SJSA1 (cell line): Measurements from ENCODE around the gene CDKN2AIPNL. TPM values are rescaled to one million over a fixed set of nuclear protein-coding genes. Genes with fewer than 3 reads are reported as not detected.
"Not testable (repeated sequence)": the region's sequence is repeated elsewhere in the genome, so short reads cannot be mapped to it uniquely, and the experiment has no call there.

Experiments
- DNase-seq, 2 experiments: peaks; one replicate each; pipeline ENCODE4 v3.0.0-alpha.2; 2015 to 2020; ENCODE audit warnings: low spot score in 2 of 2, low read depth in 1 of 2
- H3K27ac ChIP-seq: fragments of 250-450 bp; sonication (Bioruptor Pico); 2 replicates; pipeline ENCODE4 v1.5.1; 2020; ENCODE audit warnings: mild to moderate bottlenecking, moderate library complexity
- H3K27me3 ChIP-seq: fragments of 250-450 bp; sonication (Bioruptor Pico); replicated peaks from 2 replicates; pipeline ENCODE4 v1.5.1; 2020; ENCODE audit warnings: mild to moderate bottlenecking, moderate library complexity
- H3K36me3 ChIP-seq: fragments of 250-450 bp; sonication (Bioruptor Pico); 2 replicates; pipeline ENCODE4 v1.5.1; 2020; ENCODE audit warnings: mild to moderate bottlenecking
- H3K4me1 ChIP-seq: fragments of 250-450 bp; sonication (Bioruptor Pico); replicated peaks from 2 replicates; pipeline ENCODE4 v1.6.1; 2021; ENCODE audit warnings: mild to moderate bottlenecking
- H3K4me3 ChIP-seq: fragments of 250-450 bp; sonication (Bioruptor Pico); 2 replicates; pipeline ENCODE4 v1.5.1; 2020; ENCODE audit warnings: mild to moderate bottlenecking
- H3K9me3 ChIP-seq: fragments of 250-450 bp; sonication (Bioruptor Pico); replicated peaks from 2 replicates; pipeline ENCODE4 v1.5.1; 2020; ENCODE audit warnings: mild to moderate bottlenecking
- total RNA-seq: library from RNA; depleted of rRNA; stranded (reverse); fragments of >200 nt; shearing (Covaris generic); gene quantifications from 2 replicates; pipeline ENCODE4 v1.2.3, GENCODE V29; 2014

Gene CDKN2AIPNL
- total RNA-seq, 1 experiment from 2014 or later, result 106 TPM

DNA sequence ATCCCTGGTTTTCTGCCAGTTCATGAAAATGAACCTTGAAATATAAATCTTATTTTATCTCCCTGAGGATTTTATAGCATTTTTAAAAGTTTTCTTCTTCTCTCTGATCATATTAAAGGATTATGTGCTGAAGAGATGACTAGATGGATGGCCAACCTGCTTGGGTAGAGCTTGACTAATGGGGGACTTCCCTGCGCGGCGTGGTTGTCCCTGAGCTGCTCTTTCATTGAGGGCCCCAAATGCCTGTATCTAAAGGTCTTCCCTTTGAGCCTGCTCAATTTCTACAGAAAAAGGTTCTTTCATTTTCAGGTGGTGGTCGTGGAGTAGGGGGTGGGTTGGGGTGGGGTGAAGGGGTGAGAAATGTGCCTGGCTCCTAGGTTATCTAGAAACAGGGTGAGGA lies 20.5 kb upstream of the CDKN2AIPNL start:
- DNase-seq, result no peak
- H3K27ac ChIP-seq, result no peak overlapping the region
- H3K36me3 ChIP-seq, result no peaks in the 10 kb centered on the region
- no peak overlapping the region for H3K4me3 ChIP-seq
- H3K27me3 ChIP-seq, result no peaks in the 10 kb centered on the region
- H3K4me1 ChIP-seq, result peaks cover 36% of the 10 kb centered on the region
- no peaks in the 10 kb centered on the region for H3K9me3 ChIP-seq

DNA sequence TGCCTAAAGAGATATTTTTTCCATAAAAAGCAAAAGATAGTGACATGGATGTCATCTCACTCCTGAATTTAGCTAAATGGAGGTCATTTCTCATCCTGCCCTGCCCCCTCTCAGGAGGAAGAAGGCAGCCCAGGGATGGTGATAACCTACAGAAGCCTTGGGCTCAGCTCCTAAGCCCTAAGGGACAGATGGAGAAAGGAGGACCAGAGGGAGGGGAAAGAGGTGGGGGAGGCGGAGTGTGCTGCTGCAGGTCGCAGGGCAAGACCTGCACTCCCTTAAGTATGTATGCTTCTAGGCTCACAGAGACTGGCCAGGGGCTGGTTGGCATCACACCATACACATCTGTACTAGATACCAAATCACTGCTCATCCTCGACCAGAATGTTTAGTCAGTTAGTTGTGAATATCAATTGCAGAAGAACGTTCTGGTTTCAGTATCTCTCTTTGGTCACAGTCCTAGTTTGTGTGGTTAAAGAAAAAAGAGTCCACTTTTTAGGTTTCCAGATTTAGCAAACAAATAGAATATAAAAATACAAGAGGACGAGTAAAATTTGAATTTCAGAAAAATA lies 18.4 kb upstream of the CDKN2AIPNL start:
- no peak overlapping the region for H3K4me3 ChIP-seq
- DNase-seq, result no peak
- no peaks in the 10 kb centered on the region for H3K9me3 ChIP-seq
- H3K4me1 ChIP-seq, result peaks cover 15% of the 10 kb centered on the region
- no peaks in the 10 kb centered on the region for H3K36me3 ChIP-seq
- H3K27me3 ChIP-seq, result no peaks in the 10 kb centered on the region; the same call in 1 of the 2 replicates
- no peak overlapping the region for H3K27ac ChIP-seq

DNA sequence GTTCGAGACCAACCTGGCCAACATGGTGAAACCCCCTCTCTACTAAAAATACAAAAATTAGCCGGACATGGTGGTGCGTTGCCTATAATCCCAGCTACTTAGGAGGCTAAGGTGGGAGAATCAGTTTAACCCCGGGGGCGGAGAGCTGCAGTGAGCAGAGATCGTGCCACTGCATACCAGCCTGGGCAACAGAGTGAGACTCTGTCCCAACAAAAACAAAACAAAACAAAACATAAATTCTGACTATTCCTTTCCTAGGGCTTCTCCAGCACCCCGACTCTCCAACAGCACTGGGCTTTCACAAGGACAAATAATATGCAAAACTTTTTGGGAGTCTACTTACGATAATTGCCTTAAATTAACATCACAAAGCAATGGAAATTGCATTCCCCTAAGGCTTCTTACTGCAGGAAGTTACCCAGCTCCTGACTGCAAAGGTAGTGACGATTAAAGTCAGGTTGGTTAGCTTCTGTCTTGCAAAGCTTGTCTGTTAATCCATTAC lies 15.9 kb upstream of the CDKN2AIPNL start:
- no peak overlapping the region for H3K4me3 ChIP-seq
- peaks cover 2% of the 10 kb centered on the region for H3K4me1 ChIP-seq
- H3K27me3 ChIP-seq, result no peaks in the 10 kb centered on the region; the same call in 1 of the 2 replicates
- DNase-seq, result no peak
- no peaks in the 10 kb centered on the region for H3K36me3 ChIP-seq
- H3K9me3 ChIP-seq, result no peaks in the 10 kb centered on the region
- H3K27ac ChIP-seq, result no peak overlapping the region

DNA sequence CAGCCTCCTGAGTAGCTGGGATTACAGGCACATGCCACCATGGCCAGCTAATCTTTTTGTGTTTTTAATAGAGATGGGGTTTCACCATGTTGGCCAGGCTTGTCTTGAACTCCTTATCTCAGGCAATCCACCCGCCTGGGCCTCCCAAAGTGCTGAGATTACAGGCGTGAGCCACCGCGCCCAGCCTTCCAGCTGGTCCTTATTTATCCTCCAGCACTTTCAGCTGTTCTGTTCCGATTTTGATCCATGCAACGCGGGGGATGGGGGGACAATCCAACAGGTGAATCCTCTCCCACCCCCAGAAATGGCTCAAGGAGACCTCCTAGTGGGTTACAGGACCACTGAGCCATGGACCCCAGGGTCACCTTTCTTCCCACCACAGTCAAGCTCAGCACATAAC lies 14.7 kb upstream of the CDKN2AIPNL start:
- H3K27me3 ChIP-seq, result no peaks in the 10 kb centered on the region; the same call in 1 of the 2 replicates
- no peaks in the 10 kb centered on the region for H3K9me3 ChIP-seq
- H3K36me3 ChIP-seq, result no peaks in the 10 kb centered on the region
- no peak for DNase-seq
- no peak overlapping the region for H3K27ac ChIP-seq
- no peaks in the 10 kb centered on the region for H3K4me1 ChIP-seq
- H3K4me3 ChIP-seq, result no peak overlapping the region

DNA sequence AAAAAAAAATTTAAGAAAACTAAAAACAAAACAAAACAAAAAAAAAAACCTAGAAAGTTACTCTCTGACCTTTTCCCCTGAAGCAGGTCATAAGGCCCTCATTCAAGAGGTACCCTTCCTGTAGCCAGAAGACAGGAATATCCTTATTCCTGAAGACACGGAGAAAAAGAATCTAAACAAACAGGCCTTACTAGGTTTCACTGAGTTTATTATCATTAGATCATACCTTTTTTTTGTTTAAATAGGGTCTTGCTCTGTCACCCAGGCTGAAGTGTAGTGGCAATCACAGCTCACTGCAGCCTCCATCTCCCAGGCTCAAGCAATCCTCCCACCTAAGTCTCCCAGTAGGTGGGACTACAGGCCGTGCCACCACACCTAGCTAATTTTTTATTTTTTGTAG lies 11.7 kb upstream of the CDKN2AIPNL start:
- H3K27me3 ChIP-seq, result no peaks in the 10 kb centered on the region; the same call in 1 of the 2 replicates
- no peaks in the 10 kb centered on the region for H3K36me3 ChIP-seq
- DNase-seq, result no peak
- H3K27ac ChIP-seq, result no peak overlapping the region
- H3K9me3 ChIP-seq, result peaks cover 4% of the 10 kb centered on the region; the same call in 1 of the 2 replicates
- no peak overlapping the region for H3K4me3 ChIP-seq
- H3K4me1 ChIP-seq, result no peaks in the 10 kb centered on the region; the same call in 1 of the 2 replicates

DNA sequence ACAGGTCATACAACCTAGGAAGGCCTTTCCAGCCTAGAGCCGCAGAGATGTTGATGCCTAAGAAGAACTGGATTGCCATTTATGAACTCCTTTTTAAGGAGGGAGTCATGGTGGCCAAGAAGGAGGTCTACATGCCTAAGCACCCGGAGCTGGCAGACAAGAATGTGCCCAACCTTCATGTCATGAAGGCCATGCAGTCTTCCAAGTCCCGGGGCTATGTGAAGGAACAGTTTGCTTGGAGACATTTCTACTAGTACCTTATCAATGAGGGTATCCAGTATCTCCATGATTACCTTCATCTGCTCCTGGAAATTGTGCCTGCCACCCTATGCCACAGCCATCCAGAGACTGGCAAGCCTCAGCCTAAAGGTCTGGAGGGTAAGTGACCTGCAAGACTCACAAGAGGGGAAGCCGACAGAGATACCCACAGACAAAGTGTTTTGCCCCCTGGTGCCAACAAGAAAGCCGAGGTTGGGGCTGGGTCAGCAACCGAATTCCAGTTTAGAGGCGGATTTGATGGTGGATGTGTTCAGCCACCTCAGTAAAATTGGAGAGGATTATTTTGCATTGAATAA lies 11.2 kb upstream of the CDKN2AIPNL start:
- Histone ChIP-seq H3K9me3 (peaks cover 4% of the 10 kb centered on the region; the same call in 1 of the 2 replicates), H3K36me3 (no peaks in the 10 kb centered on the region), H3K4me1 (no peaks in the 10 kb centered on the region; the same call in 1 of the 2 replicates), H3K27me3 (no peaks in the 10 kb centered on the region; the same call in 1 of the 2 replicates), H3K27ac (no peak overlapping the region), H3K4me3 (no peak overlapping the region)
- no peak for DNase-seq

DNA sequence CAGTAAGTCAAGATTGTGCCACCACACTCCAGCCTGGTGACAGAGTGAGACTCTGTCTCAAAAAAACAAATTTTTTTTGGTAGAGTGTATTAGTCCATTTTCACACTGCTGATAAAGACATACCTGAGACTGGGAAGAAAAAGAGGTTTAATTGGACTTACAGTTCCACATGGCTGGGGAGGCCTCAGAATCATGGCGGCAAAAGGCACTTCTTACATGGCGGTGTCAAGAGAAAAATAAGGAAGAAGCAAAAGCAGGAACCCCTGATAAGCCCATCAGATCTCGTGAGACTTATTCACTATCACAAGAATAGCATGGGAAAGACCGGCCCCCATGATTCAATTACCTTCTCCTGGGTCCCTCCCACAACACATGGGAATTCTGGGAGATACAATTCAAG lies 9.4 kb upstream of the CDKN2AIPNL start:
- H3K9me3 ChIP-seq, DNase-seq, H3K27me3 ChIP-seq, H3K4me3 ChIP-seq, H3K4me1 ChIP-seq, H3K27ac ChIP-seq, H3K36me3 ChIP-seq: not testable (repeated sequence)

DNA sequence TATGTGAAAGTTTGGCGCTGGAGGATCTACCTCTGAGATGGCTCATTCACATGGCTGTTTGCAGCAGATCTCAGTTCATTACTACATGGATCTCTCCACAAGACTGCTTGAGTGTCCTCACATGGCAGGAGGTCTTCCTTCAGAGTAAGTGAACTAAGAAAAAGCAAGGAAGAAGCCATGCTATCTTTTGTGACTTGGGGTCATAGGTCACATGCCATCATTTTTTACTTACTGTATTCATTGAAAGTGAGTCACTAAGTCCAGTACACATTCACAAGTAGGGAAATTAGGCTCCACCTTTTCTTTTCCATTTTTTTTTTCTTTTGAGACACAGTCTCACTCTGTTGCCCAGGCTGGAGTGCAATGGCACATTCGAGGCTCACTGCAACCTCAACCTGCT lies 8.7 kb upstream of the CDKN2AIPNL start:
- DNase-seq, result no peak
- no peaks in the 10 kb centered on the region for H3K27me3 ChIP-seq
- no peak overlapping the region for H3K4me3 ChIP-seq
- no peak overlapping the region for H3K27ac ChIP-seq
- H3K9me3 ChIP-seq, result peaks cover 4% of the 10 kb centered on the region; the same call in 1 of the 2 replicates
- no peaks in the 10 kb centered on the region for H3K36me3 ChIP-seq
- H3K4me1 ChIP-seq, result no peaks in the 10 kb centered on the region; the same call in 1 of the 2 replicates

DNA sequence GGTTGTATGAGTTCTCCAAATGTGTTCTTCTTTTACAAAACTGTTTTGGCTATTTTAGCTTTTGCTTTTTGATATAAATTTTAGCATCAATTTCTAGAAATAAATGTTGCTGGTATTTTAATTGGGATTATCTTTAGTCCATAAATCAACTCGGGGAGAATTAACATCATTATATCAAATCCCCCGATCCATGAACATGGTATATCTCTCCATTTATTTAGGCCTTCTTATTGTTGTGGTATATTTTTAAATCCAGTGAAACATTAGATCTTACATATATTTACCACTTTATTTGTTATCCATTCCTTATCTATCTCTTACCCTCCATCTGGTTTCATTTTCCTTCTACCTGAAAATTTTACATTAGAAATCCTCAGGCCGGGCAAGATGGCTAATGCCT lies 7.3 kb upstream of the CDKN2AIPNL start:
- H3K4me1 ChIP-seq, result no peaks in the 10 kb centered on the region; the same call in 1 of the 2 replicates
- no peaks in the 10 kb centered on the region for H3K36me3 ChIP-seq
- DNase-seq, result no peak
- no peak overlapping the region for H3K27ac ChIP-seq
- H3K4me3 ChIP-seq, result no peak overlapping the region
- peaks cover 4% of the 10 kb centered on the region; the same call in 1 of the 2 replicates for H3K9me3 ChIP-seq
- no peaks in the 10 kb centered on the region for H3K27me3 ChIP-seq

DNA sequence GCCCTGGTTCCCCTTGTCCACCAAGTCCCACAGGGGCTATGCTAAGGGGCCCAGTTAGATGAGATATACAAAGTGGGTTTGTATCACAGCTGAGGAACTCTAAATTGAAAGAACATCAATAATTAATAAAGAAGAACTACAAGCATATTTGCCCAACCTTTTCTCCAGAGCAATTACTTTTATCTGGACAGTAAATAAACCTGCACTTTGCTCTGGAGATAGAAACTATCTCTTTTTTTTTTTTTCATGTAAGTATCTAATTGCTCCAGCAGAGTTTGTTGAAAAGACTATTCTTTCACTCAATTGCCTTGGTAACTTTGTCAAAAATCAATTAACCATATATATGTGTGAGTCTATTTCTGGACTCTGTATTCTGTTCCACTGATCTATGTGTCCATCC lies 6.0 kb upstream of the CDKN2AIPNL start:
- H3K36me3 ChIP-seq, result no peaks in the 10 kb centered on the region

DNA sequence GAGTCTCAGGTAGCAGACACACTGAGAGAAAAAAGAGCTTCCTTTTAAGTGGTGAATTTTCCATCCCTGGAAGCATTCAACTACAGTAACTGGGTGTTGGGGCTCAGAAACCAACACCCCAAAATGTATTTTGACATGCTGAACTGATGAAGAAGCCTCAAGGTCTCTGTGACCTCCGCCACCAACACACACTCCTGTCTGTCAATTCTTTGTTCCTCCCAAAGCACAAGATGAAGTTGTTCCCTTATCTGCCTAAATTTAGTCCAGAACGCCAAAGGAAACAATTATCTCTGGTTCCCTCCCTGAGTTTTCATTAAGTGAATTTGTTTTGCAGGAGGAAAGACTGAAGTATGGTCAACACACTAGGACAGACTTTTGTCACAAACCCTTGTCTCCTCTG lies 1.4 kb upstream of the CDKN2AIPNL start:
- Histone ChIP-seq H3K36me3 (peaks cover 20% of the 10 kb centered on the region), H3K9me3 (no peaks in the 10 kb centered on the region), H3K27me3 (no peaks in the 10 kb centered on the region), H3K4me1 (peaks cover 12% of the 10 kb centered on the region), H3K4me3 (no peak overlapping the region), H3K27ac (no peak overlapping the region)
- no peak for DNase-seq

More for the DNA sequence above, 6.0 kb upstream of the CDKN2AIPNL start:
- peaks cover 4% of the 10 kb centered on the region; the same call in 1 of the 2 replicates for H3K9me3 ChIP-seq
- no peak overlapping the region for H3K27ac ChIP-seq
- H3K4me3 ChIP-seq, result no peak overlapping the region
- no peaks in the 10 kb centered on the region; the same call in 1 of the 2 replicates for H3K4me1 ChIP-seq
- no peaks in the 10 kb centered on the region for H3K27me3 ChIP-seq
- no peak for DNase-seq

DNA sequence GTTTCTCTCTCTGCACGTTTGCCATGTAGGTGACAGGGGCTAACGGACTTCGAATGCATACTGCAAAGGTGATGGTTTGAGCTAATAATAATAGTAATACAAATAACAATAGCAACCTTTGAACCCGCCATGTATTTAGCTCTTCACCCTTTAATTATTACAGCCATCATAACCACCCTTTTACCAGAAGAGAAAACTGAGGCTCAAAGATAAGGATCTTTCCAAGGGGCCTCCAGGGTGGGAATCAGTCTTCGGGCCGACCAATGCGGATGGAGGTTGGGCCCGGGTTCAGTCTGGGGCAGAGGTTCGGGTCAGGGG lies 494 bp downstream of the CDKN2AIPNL start:
- Histone ChIP-seq H3K4me3 (peak overlapping the region; percentile 72), H3K36me3 (peaks cover 24% of the 10 kb centered on the region), H3K27me3 (no peaks in the 10 kb centered on the region), H3K9me3 (no peaks in the 10 kb centered on the region), H3K4me1 (peaks cover 12% of the 10 kb centered on the region), H3K27ac (no peak overlapping the region)
- no peak for DNase-seq

DNA sequence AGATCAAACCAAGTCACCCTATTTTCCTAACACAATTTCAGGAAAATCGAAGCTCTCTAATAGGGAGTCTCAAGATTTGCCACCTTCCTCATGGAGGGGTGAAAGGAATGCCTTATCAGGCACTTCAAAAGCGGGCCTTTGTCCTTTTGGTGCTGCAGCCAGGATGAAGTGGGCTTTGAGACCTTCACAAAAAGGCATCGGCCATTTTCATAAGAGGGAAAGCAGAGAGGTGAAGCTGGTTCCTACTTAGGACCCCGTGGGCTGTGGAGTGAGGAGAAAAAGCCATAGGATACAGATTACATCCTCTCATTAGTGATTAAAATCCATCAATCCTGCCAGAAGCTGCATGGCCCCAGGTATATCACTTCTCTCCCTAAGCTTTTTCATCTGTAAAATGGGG lies 859 bp downstream of the CDKN2AIPNL start:
- no peaks in the 10 kb centered on the region for H3K9me3 ChIP-seq
- no peak overlapping the region for H3K27ac ChIP-seq
- H3K27me3 ChIP-seq, result no peaks in the 10 kb centered on the region
- DNase-seq, result no peak
- peaks cover 12% of the 10 kb centered on the region for H3K4me1 ChIP-seq
- peak overlapping the region; percentile 72 for H3K4me3 ChIP-seq
- H3K36me3 ChIP-seq, result peaks cover 28% of the 10 kb centered on the region

DNA sequence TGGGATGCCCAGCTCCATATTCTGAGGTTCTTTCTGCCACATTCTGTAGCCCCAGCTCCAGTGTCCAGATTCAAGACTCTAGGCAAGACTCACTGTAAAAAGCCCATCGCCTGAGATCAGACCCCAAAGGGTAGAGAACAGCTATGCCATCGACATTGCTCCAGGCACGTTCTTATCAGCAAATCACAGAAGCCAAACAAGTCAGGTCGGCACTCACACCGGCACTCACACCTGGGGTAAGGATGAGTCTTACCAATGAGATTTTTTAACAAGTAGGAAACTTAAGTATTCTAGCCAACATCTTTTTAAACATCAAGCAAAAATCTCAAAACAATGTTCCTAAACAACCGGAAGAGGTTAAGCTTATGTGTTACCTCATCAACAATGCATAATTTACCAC lies 2.4 kb downstream of the CDKN2AIPNL start:
- no peaks in the 10 kb centered on the region for H3K9me3 ChIP-seq
- peaks cover 34% of the 10 kb centered on the region for H3K36me3 ChIP-seq
- no peak overlapping the region for H3K27ac ChIP-seq
- H3K4me3 ChIP-seq, result no peak overlapping the region
- no peaks in the 10 kb centered on the region for H3K27me3 ChIP-seq
- H3K4me1 ChIP-seq, result peaks cover 12% of the 10 kb centered on the region
- DNase-seq, result no peak
